ENCODE data around the gene DDX56.

- TF ChIP-seq POLR2A (IDR thresholded peaks at IDR 0.05) (no peak), CTCF (IDR thresholded peaks at IDR 0.05) (no peak)
Measured at GRCh38 chr7:44518761-44519160, 54.9 kb downstream of the DDX56 start.
